Neuron (in vitro differentiated cells): ENCODE data around the gene SIPA1L2.

Experiments used
- H2AFZ ChIP-seq: one replicate; pipeline ENCODE4 v1.6.1; 2013; ENCODE audit warnings: low read depth, mild to moderate bottlenecking, inconsistent platforms, low read length, moderate library complexity
- H3K27me3 ChIP-seq: one replicate; pipeline ENCODE4 v1.6.1; 2013; ENCODE audit warnings: low read length; ENCODE audit not compliant: insufficient read depth
- H3K36me3 ChIP-seq: one replicate; pipeline ENCODE4 v1.6.1; 2013; ENCODE audit warnings: low read length; ENCODE audit not compliant: insufficient read depth
- H3K4me1 ChIP-seq: one replicate; pipeline ENCODE4 v1.6.1; 2013; ENCODE audit warnings: low read length; ENCODE audit not compliant: insufficient read depth
- H3K4me3 ChIP-seq: 2 replicates; pipeline ENCODE4 v1.5.1; 2013; ENCODE audit warnings: mild to moderate bottlenecking, low read length, moderate library complexity
- H3K9me3 ChIP-seq: one replicate; pipeline ENCODE4 v1.6.1; 2013; ENCODE audit warnings: low read length

SIPA1L2 gene

GRCh38 chr1:232589111-232589811 lies 40.7 kb downstream of the SIPA1L2 start:
- H3K36me3 ChIP-seq, result peaks cover 13% of the 10 kb centered on the region
- H2AFZ ChIP-seq, result no peak overlapping the region
- peaks cover 44% of the 10 kb centered on the region for H3K4me1 ChIP-seq
- no peak overlapping the region for H3K4me3 ChIP-seq
- H3K9me3 ChIP-seq, result no peaks in the 10 kb centered on the region
- H3K27me3 ChIP-seq, result no peaks in the 10 kb centered on the region

GRCh38 chr1:232587141-232588008 lies 42.6 kb downstream of the SIPA1L2 start:
- peaks cover 25% of the 10 kb centered on the region for H3K4me1 ChIP-seq
- no peaks in the 10 kb centered on the region for H3K9me3 ChIP-seq
- H3K4me3 ChIP-seq, result no peak overlapping the region
- no peak overlapping the region for H2AFZ ChIP-seq
- H3K27me3 ChIP-seq, result no peaks in the 10 kb centered on the region
- peaks cover 16% of the 10 kb centered on the region for H3K36me3 ChIP-seq

- H3K4me1 ChIP-seq, result peaks cover 25% of the 10 kb centered on the region
- H3K9me3 ChIP-seq, result no peaks in the 10 kb centered on the region
- peaks cover 16% of the 10 kb centered on the region for H3K36me3 ChIP-seq
- no peak overlapping the region for H2AFZ ChIP-seq
- no peaks in the 10 kb centered on the region for H3K27me3 ChIP-seq
- H3K4me3 ChIP-seq, result no peak overlapping the region
Observed at GRCh38 chr1:232586679-232587078, 43.3 kb downstream of the SIPA1L2 start.

- Histone ChIP-seq H3K27me3 (no peaks in the 10 kb centered on the region), H3K4me3 (no peak overlapping the region), H3K4me1 (peaks cover 31% of the 10 kb centered on the region), H2AFZ (no peak overlapping the region), H3K9me3 (no peaks in the 10 kb centered on the region), H3K36me3 (peaks cover 11% of the 10 kb centered on the region)
Observed at GRCh38 chr1:232585486-232585885, 44.4 kb downstream of the SIPA1L2 start.

GRCh38 chr1:232581932-232582331 lies 48.0 kb downstream of the SIPA1L2 start:
- peaks cover 5% of the 10 kb centered on the region for H3K36me3 ChIP-seq
- H2AFZ ChIP-seq, result no peak overlapping the region
- H3K4me1 ChIP-seq, result peaks cover 66% of the 10 kb centered on the region
- H3K27me3 ChIP-seq, result no peaks in the 10 kb centered on the region
- H3K9me3 ChIP-seq, result no peaks in the 10 kb centered on the region
- H3K4me3 ChIP-seq, result no peak overlapping the region
